ENCODE results near the gene RHOBTB1.

DNA sequence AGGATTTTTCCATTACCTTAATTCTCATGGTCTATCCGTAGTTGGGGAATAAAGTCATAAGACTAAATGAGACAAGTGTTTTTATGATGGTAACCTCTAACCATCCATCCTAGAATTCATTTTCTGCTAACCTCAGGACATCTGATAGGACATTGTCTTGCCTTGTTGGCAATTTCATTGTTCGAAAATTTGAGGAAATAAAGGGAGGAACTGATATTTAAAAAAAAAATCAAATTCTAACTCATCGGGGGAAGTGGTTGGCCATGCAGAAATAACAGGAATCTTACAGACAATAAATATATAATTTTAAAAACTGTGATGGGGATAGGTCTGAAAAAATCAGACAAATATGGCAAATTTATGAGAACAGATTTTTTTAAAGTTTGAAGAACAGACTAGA lies 21.7 kb upstream of the RHOBTB1 start:
- no peak for TF ChIP-seq EP300 (IDR thresholded peaks at IDR 0.05)
- TF ChIP-seq POLR2AphosphoS5 (IDR thresholded peaks at IDR 0.05) = no peak
- TF ChIP-seq, protein P1, sequence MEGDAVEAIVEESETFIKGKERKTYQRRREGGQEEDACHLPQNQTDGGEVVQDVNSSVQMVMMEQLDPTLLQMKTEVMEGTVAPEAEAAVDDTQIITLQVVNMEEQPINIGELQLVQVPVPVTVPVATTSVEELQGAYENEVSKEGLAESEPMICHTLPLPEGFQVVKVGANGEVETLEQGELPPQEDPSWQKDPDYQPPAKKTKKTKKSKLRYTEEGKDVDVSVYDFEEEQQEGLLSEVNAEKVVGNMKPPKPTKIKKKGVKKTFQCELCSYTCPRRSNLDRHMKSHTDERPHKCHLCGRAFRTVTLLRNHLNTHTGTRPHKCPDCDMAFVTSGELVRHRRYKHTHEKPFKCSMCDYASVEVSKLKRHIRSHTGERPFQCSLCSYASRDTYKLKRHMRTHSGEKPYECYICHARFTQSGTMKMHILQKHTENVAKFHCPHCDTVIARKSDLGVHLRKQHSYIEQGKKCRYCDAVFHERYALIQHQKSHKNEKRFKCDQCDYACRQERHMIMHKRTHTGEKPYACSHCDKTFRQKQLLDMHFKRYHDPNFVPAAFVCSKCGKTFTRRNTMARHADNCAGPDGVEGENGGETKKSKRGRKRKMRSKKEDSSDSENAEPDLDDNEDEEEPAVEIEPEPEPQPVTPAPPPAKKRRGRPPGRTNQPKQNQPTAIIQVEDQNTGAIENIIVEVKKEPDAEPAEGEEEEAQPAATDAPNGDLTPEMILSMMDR (IDR thresholded peaks at IDR 0.05) = no peak
- no peak for TF ChIP-seq POLR2A (IDR thresholded peaks at IDR 0.05)
